SK-N-MC (cell line): ENCODE data around the gene PALM.

ENCODE experiments used
- EZH2 ChIP-seq: fragments of 200-600 bp; sonication (generic); IDR thresholded peaks from one replicate; pipeline ENCODE4 v1.6.1; 2017; ENCODE audit warnings: antibody characterized with exemption
- FOXP2 ChIP-seq: optimal IDR thresholded peaks from 2 replicates; pipeline ENCODE3; 2011; ENCODE audit warnings: mild to moderate bottlenecking, moderate library complexity; ENCODE audit not compliant: insufficient read depth; ENCODE audit errors: extremely low read length, control extremely low read depth
- POLR2AphosphoS5 ChIP-seq: IDR thresholded peaks from 2 replicates; pipeline ENCODE4 v1.6.1; 2012; ENCODE audit warnings: mild to moderate bottlenecking, low read depth, low read length, borderline replicate concordance

DNA sequence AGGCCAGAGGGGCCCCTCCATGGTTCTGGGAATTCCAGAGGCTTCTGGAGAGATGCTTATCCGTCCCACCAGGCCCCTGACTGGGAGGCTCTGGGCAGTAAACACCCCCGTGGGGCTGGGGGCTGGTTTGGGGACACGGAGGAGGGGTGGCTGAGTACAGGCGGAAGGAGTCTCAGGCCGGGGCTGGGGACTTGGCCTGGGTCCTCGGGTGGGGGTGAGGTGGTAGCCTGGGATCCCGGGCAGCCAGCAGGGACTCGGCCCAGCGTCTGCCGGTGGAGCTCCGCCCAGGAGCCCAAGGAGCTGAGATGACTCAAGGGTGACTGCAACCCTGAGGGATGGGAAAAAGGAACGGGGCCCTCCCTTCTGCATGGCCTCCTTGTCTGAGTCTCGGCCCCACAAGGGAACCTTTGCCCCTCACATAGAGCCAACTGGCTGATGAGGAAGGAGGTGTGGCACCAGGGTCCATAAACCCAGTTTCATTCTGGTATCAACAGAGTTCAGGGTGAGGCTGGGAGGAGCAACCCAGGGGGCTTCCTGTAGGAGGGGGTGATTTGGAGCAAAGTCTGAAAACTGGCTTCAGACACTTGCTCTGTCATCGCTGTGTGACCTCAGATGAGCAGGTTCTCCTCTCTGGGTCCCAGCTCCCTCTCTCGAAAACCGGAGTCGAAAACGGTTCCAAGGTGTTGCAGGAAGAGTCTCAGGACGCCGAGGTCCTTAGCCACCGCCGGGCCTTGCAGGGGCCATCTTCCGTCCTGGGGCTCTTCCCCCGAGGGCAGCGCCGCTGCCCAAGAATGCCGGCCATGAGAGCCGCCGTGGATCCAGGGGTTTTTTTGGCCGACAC, 43.0 kb downstream of the PALM start:
- TF ChIP-seq POLR2AphosphoS5 = no peak
- no peak for TF ChIP-seq EZH2
- no peak for TF ChIP-seq FOXP2
